ENCODE measurements around the gene KCNIP3. TPM values are rescaled to one million over a fixed set of nuclear protein-coding genes. Genes with fewer than 3 reads are reported as not detected.

KCNIP3 gene
- total RNA-seq, 1 donor from 2014 or later: 7.2 TPM

- DNase-seq (ENCODE audit: low read depth): no peak
- Histone ChIP-seq H3K27me3 (ENCODE audit: control insufficient read depth, insufficient read depth, low read length) (no peaks in the 10 kb centered on the region), H3K36me3 (ENCODE audit: control insufficient read depth, insufficient read depth, low read length) (no peaks in the 10 kb centered on the region), H3K4me3 (ENCODE audit: low read depth, low read length) (no peak overlapping the region)
- TF ChIP-seq CTCF (IDR thresholded peaks at IDR 0.05; ENCODE audit: insufficient read depth, low read length, poor library complexity, severe bottlenecking): no peak
Measured at GRCh38 chr2:95317123-95317500, 20.0 kb downstream of the KCNIP3 start.

- no peak for TF ChIP-seq CTCF (IDR thresholded peaks at IDR 0.05; ENCODE audit: insufficient read depth, low read length, poor library complexity, severe bottlenecking)
- no peaks in the 10 kb centered on the region for H3K27me3 ChIP-seq (ENCODE audit: control insufficient read depth, insufficient read depth, low read length)
- H3K36me3 ChIP-seq (ENCODE audit: control insufficient read depth, insufficient read depth, low read length): no peaks in the 10 kb centered on the region
- no peak overlapping the region for H3K4me3 ChIP-seq (ENCODE audit: low read depth, low read length)
- DNase-seq (ENCODE audit: low read depth): no peak
Measured at GRCh38 chr2:95317665-95318425, 20.7 kb downstream of the KCNIP3 start.

GRCh38 chr2:95318431-95319220 lies 21.5 kb downstream of the KCNIP3 start:
- TF ChIP-seq CTCF (IDR thresholded peaks at IDR 0.05; ENCODE audit: insufficient read depth, low read length, poor library complexity, severe bottlenecking): no peak
- Histone ChIP-seq H3K27me3 (ENCODE audit: control insufficient read depth, insufficient read depth, low read length) (no peaks in the 10 kb centered on the region), H3K36me3 (ENCODE audit: control insufficient read depth, insufficient read depth, low read length) (no peaks in the 10 kb centered on the region), H3K4me3 (ENCODE audit: low read depth, low read length) (no peak overlapping the region)
- DNase-seq (ENCODE audit: low read depth): no peak

- DNase-seq (ENCODE audit: low read depth): no peak
- no peak overlapping the region for H3K4me3 ChIP-seq (ENCODE audit: low read depth, low read length)
- no peaks in the 10 kb centered on the region for H3K36me3 ChIP-seq (ENCODE audit: control insufficient read depth, insufficient read depth, low read length)
- TF ChIP-seq CTCF (IDR thresholded peaks at IDR 0.05; ENCODE audit: insufficient read depth, low read length, poor library complexity, severe bottlenecking): no peak
- H3K27me3 ChIP-seq (ENCODE audit: control insufficient read depth, insufficient read depth, low read length): no peaks in the 10 kb centered on the region
Measured at GRCh38 chr2:95319481-95320343, 22.6 kb downstream of the KCNIP3 start.

- Histone ChIP-seq H3K4me3 (ENCODE audit: low read depth, low read length) (no peak overlapping the region), H3K27me3 (ENCODE audit: control insufficient read depth, insufficient read depth, low read length) (no peaks in the 10 kb centered on the region), H3K36me3 (ENCODE audit: control insufficient read depth, insufficient read depth, low read length) (no peaks in the 10 kb centered on the region)
- no peak for TF ChIP-seq CTCF (IDR thresholded peaks at IDR 0.05; ENCODE audit: insufficient read depth, low read length, poor library complexity, severe bottlenecking)
- no peak for DNase-seq (ENCODE audit: low read depth)
Measured at GRCh38 chr2:95320344-95320712, 23.2 kb downstream of the KCNIP3 start.

Data from kidney epithelial cell (primary cell).